IMR-90 (cell line): ENCODE results near the gene STK33. TPM values are rescaled to one million over a fixed set of nuclear protein-coding genes. Genes with fewer than 3 reads are reported as not detected.

ENCODE experiments used
- ATAC-seq: fragments of 200-7000 bp; cut with Tn5 transposase; 2 replicates; pipeline ENCODE4 v1.9.1; 2020; ENCODE audit warnings: low read depth, mild to moderate bottlenecking, moderate library complexity
- BruUV-seq: library from RNA; stranded (reverse); fragments of 400-500 nt; replicated peaks from 2 replicates; lab custom pipeline; 2021; lab: Mats Ljungman, UMichigan
- CTCF ChIA-PET: fragments of 300-600 bp; formaldehyde crosslinking; extraction: SDS; loops from one replicate; lab custom pipeline; 2021; ENCODE audit warnings: antibody characterized with exemption; lab: Yijun Ruan, JAX
- POLR2A ChIA-PET: fragments of 300-600 bp; sonication (Branson Sonifier 250); formaldehyde crosslinking; loops from one replicate; lab custom pipeline; 2022; ENCODE audit warnings: antibody characterized with exemption; ENCODE audit not compliant: unreplicated experiment; lab: Charles Lee
- DNase-seq: peaks from one replicate; pipeline ENCODE4 v3.0.0; 2013
- H2AFZ ChIP-seq: replicated peaks from 2 replicates; pipeline ENCODE3; 2013; ENCODE audit warnings: low read length, mild to moderate bottlenecking; ENCODE audit not compliant: poor library complexity
- H2AK5ac ChIP-seq: 2 replicates; pipeline ENCODE4 v1.6.1; 2013; ENCODE audit warnings: low read depth, low read length, inconsistent platforms
- H2AK9ac ChIP-seq: replicated peaks from 2 replicates; pipeline ENCODE3; 2013; ENCODE audit warnings: mild to moderate bottlenecking, low read depth, low read length, moderate library complexity; ENCODE audit not compliant: poor library complexity
- H2BK120ac ChIP-seq: 2 replicates; pipeline ENCODE4 v1.6.1; 2013; ENCODE audit warnings: low read depth, low read length, inconsistent platforms
- H2BK15ac ChIP-seq: 3 replicates; pipeline ENCODE4 v1.6.1; 2013; ENCODE audit warnings: low read depth, low read length, inconsistent platforms
- H2BK20ac ChIP-seq: 2 replicates; pipeline ENCODE4 v1.6.1; 2013; ENCODE audit warnings: low read depth, mild to moderate bottlenecking, inconsistent platforms, low read length, moderate library complexity
- H2BK5ac ChIP-seq: 2 replicates; pipeline ENCODE4 v1.6.1; 2013; ENCODE audit warnings: mild to moderate bottlenecking, low read depth, low read length, inconsistent platforms; ENCODE audit not compliant: poor library complexity, severe bottlenecking
- H3K14ac ChIP-seq: replicated peaks from 2 replicates; pipeline ENCODE4 v1.6.1; 2013; ENCODE audit warnings: low read depth, low read length, inconsistent platforms
- H3K18ac ChIP-seq: 2 replicates; pipeline ENCODE4 v1.6.1; 2013; ENCODE audit warnings: low read depth, low read length, control low read depth
- H3K23ac ChIP-seq: 2 replicates; pipeline ENCODE4 v1.6.1; 2013; ENCODE audit warnings: low read depth, low read length, inconsistent platforms
- H3K27ac ChIP-seq: 2 replicates; pipeline ENCODE4 v1.5.1; 2013; ENCODE audit warnings: mild to moderate bottlenecking, control low read depth, low read length; ENCODE audit not compliant: insufficient read depth
- H3K27me3 ChIP-seq: 2 replicates; pipeline ENCODE4 v1.6.1; 2013; ENCODE audit warnings: low read length; ENCODE audit not compliant: control insufficient read depth, insufficient read depth
- H3K36me3 ChIP-seq: 2 replicates; pipeline ENCODE4 v1.6.1; 2013; ENCODE audit warnings: low read length, mixed read lengths; ENCODE audit not compliant: control insufficient read depth, insufficient read depth
- H3K4ac ChIP-seq: 2 replicates; pipeline ENCODE4 v1.6.1; 2013; ENCODE audit warnings: low read depth, low read length, inconsistent platforms
- H3K4me1 ChIP-seq: 2 replicates; pipeline ENCODE4 v1.6.1; 2013; ENCODE audit warnings: low read length, mixed read lengths; ENCODE audit not compliant: control insufficient read depth, insufficient read depth
- H3K4me2 ChIP-seq: 2 replicates; pipeline ENCODE4 v1.6.1; 2013; ENCODE audit warnings: low read depth, mild to moderate bottlenecking, control low read depth, low read length, moderate library complexity
- H3K4me3 ChIP-seq: 2 replicates; pipeline ENCODE4 v1.5.1; 2013; ENCODE audit warnings: low read depth, mild to moderate bottlenecking, control low read depth, low read length, moderate library complexity; ENCODE audit not compliant: insufficient read depth
- H3K56ac ChIP-seq: 2 replicates; pipeline ENCODE4 v1.6.1; 2013; ENCODE audit warnings: low read length, inconsistent platforms; ENCODE audit not compliant: insufficient read depth; ENCODE audit errors: extremely low read depth
- H3K79me1 ChIP-seq, 2 experiments: 2 replicates each; pipeline ENCODE4 v1.6.1; 2013; ENCODE audit warnings: low read length in 2 of 2, inconsistent platforms in 1 of 2, low read depth in 1 of 2
- H3K9ac ChIP-seq: 2 replicates; pipeline ENCODE4 v1.6.1; 2013; ENCODE audit warnings: low read depth, low read length, control low read depth
- H3K9me1 ChIP-seq: 2 replicates; pipeline ENCODE4 v1.6.1; 2013; ENCODE audit warnings: low read length, inconsistent platforms; ENCODE audit not compliant: insufficient read depth
- H3K9me3 ChIP-seq: 2 replicates; pipeline ENCODE4 v1.6.1; 2013; ENCODE audit warnings: low read length; ENCODE audit not compliant: control insufficient read depth, insufficient read depth
- H4K20me1 ChIP-seq: 2 replicates; pipeline ENCODE4 v1.6.1; 2013; ENCODE audit warnings: low read length, inconsistent platforms; ENCODE audit not compliant: insufficient read depth
- H4K5ac ChIP-seq: 2 replicates; pipeline ENCODE4 v1.6.1; 2013; ENCODE audit warnings: mild to moderate bottlenecking, low read depth, low read length, control low read depth
- H4K8ac ChIP-seq, 2 experiments: 2 replicates each; pipeline ENCODE4 v1.6.1; 2013; ENCODE audit warnings: low read depth in 2 of 2, low read length in 2 of 2, control low read depth in 1 of 2, inconsistent platforms in 1 of 2
- H4K91ac ChIP-seq: 2 replicates; pipeline ENCODE4 v1.6.1; 2013; ENCODE audit warnings: low read depth, low read length, inconsistent platforms; ENCODE audit not compliant: insufficient read depth
- BHLHE40 ChIP-seq: fragments of 150-350 bp; IDR thresholded peaks from 2 replicates; pipeline ENCODE4 v1.6.1; 2016; ENCODE audit warnings: mild to moderate bottlenecking, low read depth, low read length
- CEBPB ChIP-seq: IDR thresholded peaks from 2 replicates; pipeline ENCODE4 v1.6.1; 2012; ENCODE audit warnings: low read depth, low read length, improper control_type of control experiment
- CHD1 ChIP-seq: IDR thresholded peaks from 2 replicates; pipeline ENCODE4 v1.6.1; 2012; ENCODE audit warnings: low read depth, low read length, improper control_type of control experiment
- FOS ChIP-seq: fragments of 150-350 bp; IDR thresholded peaks from 2 replicates; pipeline ENCODE4 v1.6.1; 2016; ENCODE audit warnings: low read depth, low read length
- MAFK ChIP-seq: IDR thresholded peaks from 2 replicates; pipeline ENCODE4 v1.6.1; 2012; ENCODE audit warnings: low read depth, low read length, improper control_type of control experiment
- MAZ ChIP-seq: IDR thresholded peaks from 2 replicates; pipeline ENCODE4 v1.6.1; 2012; ENCODE audit warnings: low read depth, mild to moderate bottlenecking, low read length, improper control_type of control experiment, moderate library complexity, borderline replicate concordance
- MXI1 ChIP-seq: IDR thresholded peaks from 2 replicates; pipeline ENCODE4 v1.6.1; 2012; ENCODE audit warnings: low read depth, mild to moderate bottlenecking, low read length, moderate library complexity, borderline replicate concordance
- NFE2L2 ChIP-seq: fragments of 150-350 bp; IDR thresholded peaks from 2 replicates; pipeline ENCODE4 v1.6.1; 2016; ENCODE audit warnings: low read depth, mild to moderate bottlenecking, low read length
- POLR2A ChIP-seq: IDR thresholded peaks from 2 replicates; pipeline ENCODE4 v1.6.1; 2012; ENCODE audit warnings: mild to moderate bottlenecking, low read depth, low read length
- RAD21 ChIP-seq: IDR thresholded peaks from 2 replicates; pipeline ENCODE4 v1.6.1; 2012; ENCODE audit warnings: low read length, improper control_type of control experiment
- RFX5 ChIP-seq: IDR thresholded peaks from 2 replicates; pipeline ENCODE4 v1.8.0; 2012; ENCODE audit warnings: low read depth, mild to moderate bottlenecking, low read length, moderate library complexity
- WGBS, 2 experiments: methylation state at CpG; one replicate each; pipeline versions ENCODE4 v1.1.5 to v1.1.7; 2013; ENCODE audit warnings: missing lambda C conversion rate in 2 of 2; ENCODE audit not compliant: insufficient read length in 1 of 2; ENCODE audit errors: extremely low coverage in 2 of 2; 5-methylcytosine and 5-hydroxymethylcytosine counted together
- dilution Hi-C: fragments of 300-500 bp; cut with HindIII; formaldehyde crosslinking; loops from one replicate; pipeline ENCODE4 v1.14.3; 2018; ENCODE audit warnings: low sequenced_read_pairs; ENCODE audit not compliant: unreplicated experiment
- in situ Hi-C: fragments of 300-500 bp; cut with MboI; formaldehyde crosslinking; loops from 3 replicates; pipeline ENCODE4 v1.14.3; 2019; ENCODE audit warnings: low sequenced_read_pairs, inconsistent platforms, mixed read lengths
- intact Hi-C: fragments of 100-400 bp; cut with micrococcal nuclease; formaldehyde crosslinking; loops from 2 replicates; pipeline ENCODE4 v1.10.0; 2022
- polyA plus RNA-seq, 3 experiments: library from polyadenylated mRNA; depleted of rRNA; stranded (reverse); fragments of >200 nt; gene quantifications; 2 replicates each; pipeline ENCODE4 v1.2.3, GENCODE V29; 2012; ENCODE audit warnings: low replicate concordance in 1 of 3
- total RNA-seq: library from RNA; depleted of rRNA; stranded (reverse); fragments of >200 nt; gene quantifications from 2 replicates; pipeline ENCODE4 v1.2.3, GENCODE V29; 2012
- TF ChIP-seq, protein P1 (sequence below): fragments of 150-350 bp; IDR thresholded peaks from 2 replicates; pipeline ENCODE4 v1.6.1; 2017; ENCODE audit warnings: mild to moderate bottlenecking, antibody characterized with exemption, low read length, low read depth
- TF ChIP-seq, protein P2 (sequence below): fragments of 150-350 bp; IDR thresholded peaks from 2 replicates; pipeline ENCODE4 v1.6.1; 2016; ENCODE audit warnings: low read depth, mild to moderate bottlenecking, low read length, moderate library complexity, borderline replicate concordance

STK33 gene
- total and polyA plus RNA-seq, 2 of the 4 experiments (the other 2 are of a cell fraction), result 2.3 to 2.6 TPM

DNA sequence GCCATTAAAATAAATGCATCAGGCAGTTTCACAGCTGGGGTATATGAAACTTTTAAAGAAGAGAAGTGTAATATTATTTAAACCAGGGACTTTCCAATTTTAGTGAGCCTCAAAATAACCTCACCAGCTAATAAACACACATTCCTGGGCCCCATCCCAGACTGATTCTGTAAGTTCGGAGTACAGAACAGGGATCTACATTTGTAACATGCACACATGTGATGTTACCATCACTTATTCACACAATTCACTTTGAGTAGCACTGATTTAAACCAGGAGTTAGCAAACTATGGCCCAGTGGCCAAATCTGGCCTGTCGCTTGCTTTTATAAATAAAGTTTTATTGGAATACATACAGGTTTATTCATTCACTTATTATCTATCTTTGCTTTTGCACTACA lies 62.0 kb downstream of the STK33 start:
- Histone ChIP-seq H3K4ac (no peak overlapping the region), H2AK9ac (no peak overlapping the region), H4K8ac (no peak overlapping the region), H3K9me3 (no peaks in the 10 kb centered on the region), H3K79me1 (no peaks in the 10 kb centered on the region), H3K4me2 (no peak overlapping the region), H2BK15ac (no peak overlapping the region), H3K27ac (no peak overlapping the region), H4K20me1 (no peaks in the 10 kb centered on the region), H3K27me3 (no peaks in the 10 kb centered on the region), H2BK5ac (no peak overlapping the region), H3K9ac (no peak overlapping the region), H4K5ac (no peak overlapping the region), H2BK20ac (no peak overlapping the region), H3K18ac (no peak overlapping the region), H4K91ac (no peak overlapping the region), H3K23ac (no peak overlapping the region), H2AFZ (no peak overlapping the region), H3K36me3 (no peaks in the 10 kb centered on the region), H3K9me1 (no peaks in the 10 kb centered on the region), H2AK5ac (no peak overlapping the region), H2BK120ac (no peak overlapping the region), H3K4me1 (no peaks in the 10 kb centered on the region), H3K56ac (no peak overlapping the region), H3K4me3 (no peak overlapping the region), H3K14ac (no peak overlapping the region)
- no CpG with 5 or more reads among the region's 2 CpGs for WGBS, 2 experiments
- BruUV-seq, result no TSS peak
- no peak for DNase-seq
- POLR2A ChIA-PET, result no interaction called here
- dilution Hi-C loops, result no loop called here
- CTCF ChIA-PET, result no interaction called here
- TF ChIP-seq BHLHE40 (no peak), RAD21 (no peak), POLR2A (no peak), MAZ (no peak), CHD1 (no peak), CEBPB (no peak), NFE2L2 (no peak), MAFK (no peak), FOS (no peak), RFX5 (no peak), MXI1 (no peak)
- TF ChIP-seq, protein P1, sequence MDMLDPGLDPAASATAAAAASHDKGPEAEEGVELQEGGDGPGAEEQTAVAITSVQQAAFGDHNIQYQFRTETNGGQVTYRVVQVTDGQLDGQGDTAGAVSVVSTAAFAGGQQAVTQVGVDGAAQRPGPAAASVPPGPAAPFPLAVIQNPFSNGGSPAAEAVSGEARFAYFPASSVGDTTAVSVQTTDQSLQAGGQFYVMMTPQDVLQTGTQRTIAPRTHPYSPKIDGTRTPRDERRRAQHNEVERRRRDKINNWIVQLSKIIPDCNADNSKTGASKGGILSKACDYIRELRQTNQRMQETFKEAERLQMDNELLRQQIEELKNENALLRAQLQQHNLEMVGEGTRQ, result no peak
- TF ChIP-seq, protein P2, sequence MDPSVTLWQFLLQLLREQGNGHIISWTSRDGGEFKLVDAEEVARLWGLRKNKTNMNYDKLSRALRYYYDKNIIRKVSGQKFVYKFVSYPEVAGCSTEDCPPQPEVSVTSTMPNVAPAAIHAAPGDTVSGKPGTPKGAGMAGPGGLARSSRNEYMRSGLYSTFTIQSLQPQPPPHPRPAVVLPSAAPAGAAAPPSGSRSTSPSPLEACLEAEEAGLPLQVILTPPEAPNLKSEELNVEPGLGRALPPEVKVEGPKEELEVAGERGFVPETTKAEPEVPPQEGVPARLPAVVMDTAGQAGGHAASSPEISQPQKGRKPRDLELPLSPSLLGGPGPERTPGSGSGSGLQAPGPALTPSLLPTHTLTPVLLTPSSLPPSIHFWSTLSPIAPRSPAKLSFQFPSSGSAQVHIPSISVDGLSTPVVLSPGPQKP, result no peak
- ATAC-seq, result no peak
- in situ Hi-C loops, result no loop called here
- intact Hi-C loops, result no loop called here
